NCI-H82 (cell line): Measurements from ENCODE around the gene GSE1.
"Not testable (repeated sequence)": the region's sequence is repeated elsewhere in the genome, so short reads cannot be mapped to it uniquely, and the experiment has no call there.

Experiments
- DNase-seq: peaks from one replicate; lab custom pipeline; 2025; lab: John Stamatoyannopoulos, UW

GSE1 gene

GRCh38 chr16:85589688-85590505 lies 23.2 kb upstream of the GSE1 start:
- no peak for DNase-seq

GRCh38 chr16:85590506-85590832 lies 22.7 kb upstream of the GSE1 start:
- DNase-seq = no peak

GRCh38 chr16:85591381-85591780 lies 21.7 kb upstream of the GSE1 start:
- no peak for DNase-seq

GRCh38 chr16:85592277-85592676 lies 20.8 kb upstream of the GSE1 start:
- not testable (repeated sequence) for DNase-seq

GRCh38 chr16:85592700-85593493 lies 20.2 kb upstream of the GSE1 start:
- peak; percentile 61 for DNase-seq

GRCh38 chr16:85593494-85594221 lies 19.5 kb upstream of the GSE1 start:
- DNase-seq = peak; percentile 99

- DNase-seq = peak; percentile 76
These were observed 18.7 kb upstream of the GSE1 start for GRCh38 chr16:85594273-85594977.

- DNase-seq = no peak
These were observed 18.0 kb upstream of the GSE1 start for GRCh38 chr16:85594978-85595661.

GRCh38 chr16:85595812-85596502 lies 17.2 kb upstream of the GSE1 start:
- DNase-seq = no peak

- no peak for DNase-seq
These were observed 15.0 kb upstream of the GSE1 start for GRCh38 chr16:85598141-85598540.

- DNase-seq = no peak
These were observed 13.0 kb upstream of the GSE1 start for GRCh38 chr16:85600078-85600477.

- DNase-seq = no peak
These were observed 12.4 kb upstream of the GSE1 start for GRCh38 chr16:85600530-85601271.

GRCh38 chr16:85601272-85601639 lies 11.9 kb upstream of the GSE1 start:
- no peak for DNase-seq

GRCh38 chr16:85601730-85602401 lies 11.3 kb upstream of the GSE1 start:
- peak; percentile 67 for DNase-seq

- DNase-seq = no peak
These were observed 10.5 kb upstream of the GSE1 start for GRCh38 chr16:85602402-85603202.

- DNase-seq = no peak
These were observed 9.8 kb upstream of the GSE1 start for GRCh38 chr16:85603203-85603755.

GRCh38 chr16:85604145-85604705 lies 8.9 kb upstream of the GSE1 start:
- DNase-seq = no peak
